NCI-H82 treated with DMSO at 0.1 percent for 48 hours (cell line): ENCODE results near the gene WDTC1.

ENCODE experiments used
- DNase-seq: peaks from one replicate; lab custom pipeline; 2025; ENCODE audit not compliant: unreplicated experiment; lab: John Stamatoyannopoulos, UW

The WDTC1 gene

GRCh38 chr1:27351541-27352107 is 117.2 kb downstream of the WDTC1 start:
- peak; percentile 43 for DNase-seq

- no peak for DNase-seq
Observed at GRCh38 chr1:27353166-27353565, 118.7 kb downstream of the WDTC1 start.

GRCh38 chr1:27353629-27354028 is 119.2 kb downstream of the WDTC1 start:
- DNase-seq = no peak

GRCh38 chr1:27355683-27356082 is 121.3 kb downstream of the WDTC1 start:
- DNase-seq = no peak

GRCh38 chr1:27356277-27356618 is 121.8 kb downstream of the WDTC1 start:
- DNase-seq = no peak

- no peak for DNase-seq
Observed at GRCh38 chr1:27356619-27357280, 122.3 kb downstream of the WDTC1 start.

- peak; percentile 24 for DNase-seq
Observed at GRCh38 chr1:27357281-27358037, 123.0 kb downstream of the WDTC1 start.
